GM23338 (cell line): ENCODE results near the gene RNF44. TPM values are rescaled to one million over a fixed set of nuclear protein-coding genes. Genes with fewer than 3 reads are reported as not detected.
"Not testable (repeated sequence)": the region's sequence is repeated elsewhere in the genome, so short reads cannot be mapped to it uniquely, and the experiment has no call there.

ENCODE experiments used
- ATAC-seq: fragments of 200-7000 bp; cut with Tn5 transposase; 3 replicates; pipeline ENCODE4 v1.9.1; 2020
- DNase-seq: peaks from one replicate; pipeline ENCODE4 v3.0.0-alpha.2; 2015; ENCODE audit warnings: low spot score
- H2AFZ ChIP-seq: fragments of 200-600 bp; sonication (generic); 2 replicates; pipeline ENCODE4 v1.8.0; 2016; ENCODE audit warnings: antibody characterized with exemption, mild to moderate bottlenecking, moderate library complexity
- H3F3A ChIP-seq: fragments of 200-600 bp; sonication (generic); replicated peaks from 2 replicates; pipeline ENCODE4 v1.8.0; 2017; ENCODE audit warnings: antibody characterized with exemption, mixed run types, low read depth
- H3K27ac ChIP-seq: fragments of 200-600 bp; sonication (generic); 2 replicates; pipeline ENCODE4 v1.6.1; 2016; ENCODE audit warnings: low read depth
- H3K27me3 ChIP-seq: fragments of 200-600 bp; sonication (generic); 2 replicates; pipeline ENCODE4 v1.8.0; 2016; ENCODE audit warnings: mild to moderate bottlenecking, mixed run types, moderate library complexity; ENCODE audit not compliant: insufficient read depth
- H3K36me3 ChIP-seq: fragments of 200-600 bp; sonication (generic); 2 replicates; pipeline ENCODE4 v1.8.0; 2016; ENCODE audit warnings: mild to moderate bottlenecking; ENCODE audit not compliant: insufficient read depth
- H3K4me1 ChIP-seq: fragments of 200-600 bp; sonication (generic); 2 replicates; pipeline ENCODE4 v1.8.0; 2016; ENCODE audit warnings: mild to moderate bottlenecking, moderate library complexity; ENCODE audit not compliant: insufficient read depth
- H3K4me2 ChIP-seq: fragments of 200-600 bp; sonication (generic); 2 replicates; pipeline ENCODE4 v1.7.1; 2017; ENCODE audit warnings: mixed run types
- H3K4me3 ChIP-seq: fragments of 200-600 bp; sonication (generic); 2 replicates; pipeline ENCODE4 v1.6.1; 2016; ENCODE audit warnings: mixed run types
- H3K79me2 ChIP-seq: fragments of 200-600 bp; sonication (generic); replicated peaks from 2 replicates; pipeline ENCODE4 v1.8.0; 2017; ENCODE audit warnings: mild to moderate bottlenecking; ENCODE audit not compliant: insufficient read depth
- H3K9me2 ChIP-seq: fragments of 200-600 bp; sonication (generic); 2 replicates; pipeline ENCODE4 v1.8.0; 2017; ENCODE audit not compliant: insufficient read depth
- H4K20me1 ChIP-seq: fragments of 200-600 bp; sonication (generic); replicated peaks from 2 replicates; pipeline ENCODE4 v1.8.0; 2017; ENCODE audit warnings: mild to moderate bottlenecking; ENCODE audit not compliant: insufficient read depth
- H3K27ac Mint-ChIP-seq: 2 replicates; pipeline ENCODE4 v1.8.0; 2020; ENCODE audit warnings: inconsistent platforms, mild to moderate bottlenecking, moderate library complexity, mixed read lengths
- H3K27me3 Mint-ChIP-seq: 3 replicates; pipeline ENCODE4 v1.8.0; 2022; ENCODE audit warnings: low read depth, mild to moderate bottlenecking, moderate library complexity, mixed read lengths, inconsistent platforms; ENCODE audit not compliant: insufficient read depth, poor library complexity
- H3K36me3 Mint-ChIP-seq: 3 replicates; pipeline ENCODE4 v1.8.0; 2021; ENCODE audit warnings: low read depth, mild to moderate bottlenecking, inconsistent platforms, moderate library complexity, mixed read lengths
- H3K4me1 Mint-ChIP-seq: 3 replicates; pipeline ENCODE4 v1.8.0; 2020; ENCODE audit warnings: mild to moderate bottlenecking, inconsistent platforms, mixed read lengths
- H3K4me3 Mint-ChIP-seq: 3 replicates; pipeline ENCODE4 v1.8.0; 2021; ENCODE audit warnings: moderate library complexity, mild to moderate bottlenecking, inconsistent platforms, mixed read lengths
- H3K9me3 Mint-ChIP-seq: 3 replicates; pipeline ENCODE4 v1.8.0; 2020; ENCODE audit warnings: moderate library complexity, mild to moderate bottlenecking, inconsistent platforms, mixed read lengths
- CREB1 ChIP-seq: fragments of 250-450 bp; sonication (Bioruptor Pico); IDR thresholded peaks from 2 replicates; pipeline ENCODE4 v1.5.0; 2020; ENCODE audit warnings: low read depth, mild to moderate bottlenecking, moderate library complexity
- EZH2 ChIP-seq: fragments of 200-600 bp; sonication (generic); IDR thresholded peaks from one replicate; pipeline ENCODE4 v1.8.0; 2017; ENCODE audit warnings: antibody characterized with exemption, mild to moderate bottlenecking, low read depth; ENCODE audit not compliant: unreplicated experiment
- JUNB ChIP-seq: IDR thresholded peaks from one replicate; pipeline ENCODE4 v1.6.1; 2016; ENCODE audit warnings: antibody characterized with exemption; ENCODE audit not compliant: unreplicated experiment
- NANOG ChIP-seq: IDR thresholded peaks from 2 replicates; pipeline ENCODE4 v1.6.1; 2016; ENCODE audit warnings: antibody characterized with exemption, borderline replicate concordance
- POLR2AphosphoS5 ChIP-seq: IDR thresholded peaks from 2 replicates; pipeline ENCODE4 v1.6.1; 2016; ENCODE audit warnings: antibody characterized with exemption, low read depth
- ZNF331 ChIP-seq: fragments of 250-450 bp; sonication (Bioruptor Pico); IDR thresholded peaks from 2 replicates; pipeline ENCODE4 v1.5.0; 2020; ENCODE audit warnings: low read depth, mild to moderate bottlenecking, moderate library complexity
- polyA plus RNA-seq: library from polyadenylated mRNA; unstranded; fragments of >200 nt; fragmentation: Nextera tagmentation; extraction: Ambion mirVana; gene quantifications from 2 replicates; pipeline ENCODE4 v1.2.1, GENCODE V29; 2016
- total RNA-seq: library from RNA; depleted of rRNA; stranded (reverse); fragments of >200 nt; shearing (Covaris generic); gene quantifications from 2 replicates; pipeline ENCODE4 v1.2.3, GENCODE V29; 2014
- TF ChIP-seq, protein P1 (sequence below): fragments of 250-450 bp; sonication (Bioruptor Pico); IDR thresholded peaks from 2 replicates; pipeline ENCODE4 v1.5.0; 2020; ENCODE audit warnings: mild to moderate bottlenecking, moderate library complexity
- TF ChIP-seq, protein P2 (sequence below): IDR thresholded peaks from 2 replicates; pipeline ENCODE4 v1.6.1; 2016; ENCODE audit warnings: antibody characterized with exemption
- TF ChIP-seq, protein P3 (sequence below), 2 experiments: fragments of 200-600 bp in 1 of 2; sonication (generic) in 1 of 2; conservative IDR thresholded peaks; 2 replicates each; pipeline versions ENCODE4 v1.5.1 to v1.6.1; 2016 to 2017; ENCODE audit warnings: antibody characterized with exemption in 2 of 2, low read depth in 2 of 2, mild to moderate bottlenecking in 2 of 2, moderate library complexity in 1 of 2
- TF ChIP-seq, protein P4 (sequence below): IDR thresholded peaks from one replicate; pipeline ENCODE4 v1.6.1; 2018; ENCODE audit warnings: antibody characterized with exemption; ENCODE audit not compliant: unreplicated experiment

Gene RNF44
- total and polyA plus RNA-seq, 2 experiments from 2014 or later, result 56.7 to 104 TPM

DNA sequence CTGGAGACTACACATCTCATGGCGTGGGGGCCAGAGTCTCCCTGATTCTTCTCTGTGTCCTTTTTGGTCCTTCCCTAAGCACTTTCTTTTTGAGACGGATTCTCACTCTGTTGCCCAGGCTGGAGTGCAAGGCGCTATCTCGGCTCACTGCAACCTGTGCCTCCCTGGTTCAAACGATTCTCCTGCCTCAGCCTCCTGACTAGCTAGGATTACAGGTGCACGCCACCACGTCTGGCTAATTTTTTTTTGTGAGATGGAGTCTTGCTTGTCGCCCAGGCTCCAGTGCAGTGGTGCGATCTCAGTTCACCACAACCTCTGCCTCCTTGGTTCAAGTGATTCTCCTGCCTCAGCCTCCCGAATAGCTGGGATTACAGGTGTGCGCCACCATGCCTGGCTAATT lies 13.7 kb upstream of the RNF44 start:
- not testable (repeated sequence) for H4K20me1 ChIP-seq, H3K27me3 Mint-ChIP-seq, H3K4me3 Mint-ChIP-seq, H3K27ac ChIP-seq, H3K4me3 ChIP-seq, H3K27ac Mint-ChIP-seq, H3K4me2 ChIP-seq, DNase-seq, H3K9me2 ChIP-seq, H3F3A ChIP-seq, ATAC-seq, H3K36me3 ChIP-seq, H3K9me3 Mint-ChIP-seq, H3K4me1 ChIP-seq, H3K27me3 ChIP-seq, H2AFZ ChIP-seq, H3K79me2 ChIP-seq, H3K36me3 Mint-ChIP-seq
- H3K4me1 Mint-ChIP-seq, result peaks cover 14% of the 10 kb centered on the region

DNA sequence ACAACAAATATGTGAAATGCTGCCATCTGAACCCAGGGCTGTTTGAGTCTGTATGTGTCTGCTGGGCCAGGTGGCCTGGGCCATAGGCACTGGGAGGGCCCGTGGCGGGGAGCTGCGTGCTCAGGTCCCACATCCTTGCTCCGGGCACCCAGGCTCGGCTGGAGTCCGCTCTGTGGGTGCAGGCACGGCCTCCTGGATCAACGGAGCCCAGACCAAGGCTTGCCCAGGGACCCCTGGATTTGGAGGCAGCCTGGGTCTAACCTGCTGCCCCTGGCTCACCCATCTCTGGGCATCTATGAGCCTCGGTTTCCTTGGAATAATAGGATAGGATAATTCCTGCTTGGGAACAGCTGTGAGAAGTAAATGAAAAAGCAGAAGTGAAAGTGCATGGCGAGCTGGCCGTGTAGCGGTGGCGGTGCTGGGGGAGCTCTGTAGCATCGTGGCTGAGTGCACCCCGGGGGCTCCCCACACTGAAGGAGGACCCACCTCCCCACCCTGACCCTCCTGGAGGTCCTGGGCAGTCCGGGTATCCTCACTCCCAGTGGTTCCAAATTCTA lies 13.2 kb upstream of the RNF44 start:
- no peak overlapping the region for H3K4me3 ChIP-seq
- Mint-ChIP-seq H3K4me1 (peaks cover 14% of the 10 kb centered on the region), H3K27ac (no peak overlapping the region), H3K4me3 (no peak overlapping the region), H3K27me3 (peaks cover 8% of the 10 kb centered on the region), H3K9me3 (no peaks in the 10 kb centered on the region), H3K36me3 (no peaks in the 10 kb centered on the region)
- no peak for DNase-seq
- ATAC-seq, result no peak
- no peaks in the 10 kb centered on the region for H4K20me1 ChIP-seq
- H3K4me1 ChIP-seq, result no peaks in the 10 kb centered on the region
- H3K79me2 ChIP-seq, result no peaks in the 10 kb centered on the region
- no peaks in the 10 kb centered on the region for H3K27me3 ChIP-seq
- H3K9me2 ChIP-seq, result no peaks in the 10 kb centered on the region
- no peaks in the 10 kb centered on the region for H3F3A ChIP-seq
- no peaks in the 10 kb centered on the region for H3K36me3 ChIP-seq
- no peak overlapping the region for H3K4me2 ChIP-seq
- H2AFZ ChIP-seq, result no peak overlapping the region
- no peak overlapping the region for H3K27ac ChIP-seq
- no peak for TF ChIP-seq POLR2AphosphoS5
- TF ChIP-seq, protein P1, sequence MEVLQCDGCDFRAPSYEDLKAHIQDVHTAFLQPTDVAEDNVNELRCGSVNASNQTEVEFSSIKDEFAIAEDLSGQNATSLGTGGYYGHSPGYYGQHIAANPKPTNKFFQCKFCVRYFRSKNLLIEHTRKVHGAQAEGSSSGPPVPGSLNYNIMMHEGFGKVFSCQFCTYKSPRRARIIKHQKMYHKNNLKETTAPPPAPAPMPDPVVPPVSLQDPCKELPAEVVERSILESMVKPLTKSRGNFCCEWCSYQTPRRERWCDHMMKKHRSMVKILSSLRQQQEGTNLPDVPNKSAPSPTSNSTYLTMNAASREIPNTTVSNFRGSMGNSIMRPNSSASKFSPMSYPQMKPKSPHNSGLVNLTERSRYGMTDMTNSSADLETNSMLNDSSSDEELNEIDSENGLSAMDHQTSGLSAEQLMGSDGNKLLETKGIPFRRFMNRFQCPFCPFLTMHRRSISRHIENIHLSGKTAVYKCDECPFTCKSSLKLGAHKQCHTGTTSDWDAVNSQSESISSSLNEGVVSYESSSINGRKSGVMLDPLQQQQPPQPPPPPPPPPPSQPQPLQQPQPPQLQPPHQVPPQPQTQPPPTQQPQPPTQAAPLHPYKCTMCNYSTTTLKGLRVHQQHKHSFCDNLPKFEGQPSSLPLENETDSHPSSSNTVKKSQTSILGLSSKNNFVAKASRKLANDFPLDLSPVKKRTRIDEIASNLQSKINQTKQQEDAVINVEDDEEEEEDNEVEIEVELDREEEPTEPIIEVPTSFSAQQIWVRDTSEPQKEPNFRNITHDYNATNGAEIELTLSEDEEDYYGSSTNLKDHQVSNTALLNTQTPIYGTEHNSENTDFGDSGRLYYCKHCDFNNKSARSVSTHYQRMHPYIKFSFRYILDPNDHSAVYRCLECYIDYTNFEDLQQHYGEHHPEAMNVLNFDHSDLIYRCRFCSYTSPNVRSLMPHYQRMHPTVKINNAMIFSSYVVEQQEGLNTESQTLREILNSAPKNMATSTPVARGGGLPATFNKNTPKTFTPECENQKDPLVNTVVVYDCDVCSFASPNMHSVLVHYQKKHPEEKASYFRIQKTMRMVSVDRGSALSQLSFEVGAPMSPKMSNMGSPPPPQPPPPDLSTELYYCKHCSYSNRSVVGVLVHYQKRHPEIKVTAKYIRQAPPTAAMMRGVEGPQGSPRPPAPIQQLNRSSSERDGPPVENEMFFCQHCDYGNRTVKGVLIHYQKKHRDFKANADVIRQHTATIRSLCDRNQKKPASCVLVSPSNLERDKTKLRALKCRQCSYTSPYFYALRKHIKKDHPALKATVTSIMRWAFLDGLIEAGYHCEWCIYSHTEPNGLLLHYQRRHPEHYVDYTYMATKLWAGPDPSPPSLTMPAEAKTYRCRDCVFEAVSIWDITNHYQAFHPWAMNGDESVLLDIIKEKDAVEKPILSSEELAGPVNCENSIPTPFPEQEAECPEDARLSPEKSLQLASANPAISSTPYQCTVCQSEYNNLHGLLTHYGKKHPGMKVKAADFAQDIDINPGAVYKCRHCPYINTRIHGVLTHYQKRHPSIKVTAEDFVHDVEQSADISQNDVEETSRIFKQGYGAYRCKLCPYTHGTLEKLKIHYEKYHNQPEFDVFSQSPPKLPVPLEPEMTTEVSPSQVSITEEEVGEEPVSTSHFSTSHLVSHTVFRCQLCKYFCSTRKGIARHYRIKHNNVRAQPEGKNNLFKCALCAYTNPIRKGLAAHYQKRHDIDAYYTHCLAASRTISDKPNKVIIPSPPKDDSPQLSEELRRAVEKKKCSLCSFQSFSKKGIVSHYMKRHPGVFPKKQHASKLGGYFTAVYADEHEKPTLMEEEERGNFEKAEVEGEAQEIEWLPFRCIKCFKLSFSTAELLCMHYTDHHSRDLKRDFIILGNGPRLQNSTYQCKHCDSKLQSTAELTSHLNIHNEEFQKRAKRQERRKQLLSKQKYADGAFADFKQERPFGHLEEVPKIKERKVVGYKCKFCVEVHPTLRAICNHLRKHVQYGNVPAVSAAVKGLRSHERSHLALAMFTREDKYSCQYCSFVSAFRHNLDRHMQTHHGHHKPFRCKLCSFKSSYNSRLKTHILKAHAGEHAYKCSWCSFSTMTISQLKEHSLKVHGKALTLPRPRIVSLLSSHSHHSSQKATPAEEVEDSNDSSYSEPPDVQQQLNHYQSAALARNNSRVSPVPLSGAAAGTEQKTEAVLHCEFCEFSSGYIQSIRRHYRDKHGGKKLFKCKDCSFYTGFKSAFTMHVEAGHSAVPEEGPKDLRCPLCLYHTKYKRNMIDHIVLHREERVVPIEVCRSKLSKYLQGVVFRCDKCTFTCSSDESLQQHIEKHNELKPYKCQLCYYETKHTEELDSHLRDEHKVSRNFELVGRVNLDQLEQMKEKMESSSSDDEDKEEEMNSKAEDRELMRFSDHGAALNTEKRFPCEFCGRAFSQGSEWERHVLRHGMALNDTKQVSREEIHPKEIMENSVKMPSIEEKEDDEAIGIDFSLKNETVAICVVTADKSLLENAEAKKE, result no peak
- no peak for TF ChIP-seq EZH2
- no peak for TF ChIP-seq ZNF331 (CRISPR knock-in tag)
- TF ChIP-seq NANOG, result no peak
- TF ChIP-seq, protein P2, sequence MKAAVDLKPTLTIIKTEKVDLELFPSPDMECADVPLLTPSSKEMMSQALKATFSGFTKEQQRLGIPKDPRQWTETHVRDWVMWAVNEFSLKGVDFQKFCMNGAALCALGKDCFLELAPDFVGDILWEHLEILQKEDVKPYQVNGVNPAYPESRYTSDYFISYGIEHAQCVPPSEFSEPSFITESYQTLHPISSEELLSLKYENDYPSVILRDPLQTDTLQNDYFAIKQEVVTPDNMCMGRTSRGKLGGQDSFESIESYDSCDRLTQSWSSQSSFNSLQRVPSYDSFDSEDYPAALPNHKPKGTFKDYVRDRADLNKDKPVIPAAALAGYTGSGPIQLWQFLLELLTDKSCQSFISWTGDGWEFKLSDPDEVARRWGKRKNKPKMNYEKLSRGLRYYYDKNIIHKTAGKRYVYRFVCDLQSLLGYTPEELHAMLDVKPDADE, result no peak
- TF ChIP-seq, protein P3, sequence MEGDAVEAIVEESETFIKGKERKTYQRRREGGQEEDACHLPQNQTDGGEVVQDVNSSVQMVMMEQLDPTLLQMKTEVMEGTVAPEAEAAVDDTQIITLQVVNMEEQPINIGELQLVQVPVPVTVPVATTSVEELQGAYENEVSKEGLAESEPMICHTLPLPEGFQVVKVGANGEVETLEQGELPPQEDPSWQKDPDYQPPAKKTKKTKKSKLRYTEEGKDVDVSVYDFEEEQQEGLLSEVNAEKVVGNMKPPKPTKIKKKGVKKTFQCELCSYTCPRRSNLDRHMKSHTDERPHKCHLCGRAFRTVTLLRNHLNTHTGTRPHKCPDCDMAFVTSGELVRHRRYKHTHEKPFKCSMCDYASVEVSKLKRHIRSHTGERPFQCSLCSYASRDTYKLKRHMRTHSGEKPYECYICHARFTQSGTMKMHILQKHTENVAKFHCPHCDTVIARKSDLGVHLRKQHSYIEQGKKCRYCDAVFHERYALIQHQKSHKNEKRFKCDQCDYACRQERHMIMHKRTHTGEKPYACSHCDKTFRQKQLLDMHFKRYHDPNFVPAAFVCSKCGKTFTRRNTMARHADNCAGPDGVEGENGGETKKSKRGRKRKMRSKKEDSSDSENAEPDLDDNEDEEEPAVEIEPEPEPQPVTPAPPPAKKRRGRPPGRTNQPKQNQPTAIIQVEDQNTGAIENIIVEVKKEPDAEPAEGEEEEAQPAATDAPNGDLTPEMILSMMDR (conservative IDR thresholded peaks at IDR 0.05; ENCODE audit: low read depth in 2 of 2), result no peak
- TF ChIP-seq CREB1 (CRISPR knock-in tag), result no peak
- TF ChIP-seq, protein P4, sequence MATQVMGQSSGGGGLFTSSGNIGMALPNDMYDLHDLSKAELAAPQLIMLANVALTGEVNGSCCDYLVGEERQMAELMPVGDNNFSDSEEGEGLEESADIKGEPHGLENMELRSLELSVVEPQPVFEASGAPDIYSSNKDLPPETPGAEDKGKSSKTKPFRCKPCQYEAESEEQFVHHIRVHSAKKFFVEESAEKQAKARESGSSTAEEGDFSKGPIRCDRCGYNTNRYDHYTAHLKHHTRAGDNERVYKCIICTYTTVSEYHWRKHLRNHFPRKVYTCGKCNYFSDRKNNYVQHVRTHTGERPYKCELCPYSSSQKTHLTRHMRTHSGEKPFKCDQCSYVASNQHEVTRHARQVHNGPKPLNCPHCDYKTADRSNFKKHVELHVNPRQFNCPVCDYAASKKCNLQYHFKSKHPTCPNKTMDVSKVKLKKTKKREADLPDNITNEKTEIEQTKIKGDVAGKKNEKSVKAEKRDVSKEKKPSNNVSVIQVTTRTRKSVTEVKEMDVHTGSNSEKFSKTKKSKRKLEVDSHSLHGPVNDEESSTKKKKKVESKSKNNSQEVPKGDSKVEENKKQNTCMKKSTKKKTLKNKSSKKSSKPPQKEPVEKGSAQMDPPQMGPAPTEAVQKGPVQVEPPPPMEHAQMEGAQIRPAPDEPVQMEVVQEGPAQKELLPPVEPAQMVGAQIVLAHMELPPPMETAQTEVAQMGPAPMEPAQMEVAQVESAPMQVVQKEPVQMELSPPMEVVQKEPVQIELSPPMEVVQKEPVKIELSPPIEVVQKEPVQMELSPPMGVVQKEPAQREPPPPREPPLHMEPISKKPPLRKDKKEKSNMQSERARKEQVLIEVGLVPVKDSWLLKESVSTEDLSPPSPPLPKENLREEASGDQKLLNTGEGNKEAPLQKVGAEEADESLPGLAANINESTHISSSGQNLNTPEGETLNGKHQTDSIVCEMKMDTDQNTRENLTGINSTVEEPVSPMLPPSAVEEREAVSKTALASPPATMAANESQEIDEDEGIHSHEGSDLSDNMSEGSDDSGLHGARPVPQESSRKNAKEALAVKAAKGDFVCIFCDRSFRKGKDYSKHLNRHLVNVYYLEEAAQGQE, result no peak
- no peak for TF ChIP-seq JUNB
